LNCaP clone FGC (cell line): ENCODE measurements around the gene OR7E24.

Experiments
- DNase-seq: peaks from one replicate; pipeline ENCODE4 v3.0.0-alpha.2; 2011; ENCODE audit warnings: low read depth
- H3K4me3 ChIP-seq: 2 replicates; pipeline ENCODE4 v1.5.1; 2011; ENCODE audit warnings: mild to moderate bottlenecking, low read depth, low read length, control low read depth
- CTCF ChIP-seq: IDR thresholded peaks from 2 replicates; pipeline ENCODE4 v1.5.1; 2012; ENCODE audit warnings: mild to moderate bottlenecking; ENCODE audit not compliant: control insufficient read depth, insufficient read depth; ENCODE audit errors: extremely low read depth

OR7E24 gene

GRCh38 chr19:9296336-9296735 lies 45.6 kb downstream of the OR7E24 start:
- no peak for TF ChIP-seq CTCF
- no peak overlapping the region for H3K4me3 ChIP-seq
- no peak for DNase-seq
